GM12878 (cell line): ENCODE data around the gene GLB1L.

Experiments used
- RCOR1 ChIP-seq: conservative IDR thresholded peaks from 2 replicates; pipeline ENCODE4 v1.6.1; 2012; ENCODE audit warnings: low read depth, low read length, improper control_type of control experiment
- SIX5 ChIP-seq: IDR thresholded peaks from 2 replicates; pipeline ENCODE4 v1.6.1; 2011; ENCODE audit warnings: mild to moderate bottlenecking, low read depth, low read length, moderate library complexity; ENCODE audit not compliant: severe bottlenecking
- YY1 ChIP-seq: IDR thresholded peaks from 2 replicates; pipeline ENCODE4 v1.6.1; 2011; ENCODE audit warnings: low read depth, mild to moderate bottlenecking, low read length
- TF ChIP-seq, protein P1 (sequence below), 3 experiments: IDR thresholded peaks in 2 of 3; conservative IDR thresholded peaks in 1 of 3; 2 replicates each; pipeline ENCODE4 v1.5.1; 2011; ENCODE audit warnings: low read depth in 3 of 3, low read length in 3 of 3, mild to moderate bottlenecking in 3 of 3, control low read depth in 2 of 3, moderate library complexity in 2 of 3, inconsistent platforms in 1 of 3, mixed read lengths in 1 of 3; ENCODE audit not compliant: control insufficient read depth in 2 of 3, insufficient read depth in 1 of 3; ENCODE audit errors: extremely low read depth in 1 of 3

DNA sequence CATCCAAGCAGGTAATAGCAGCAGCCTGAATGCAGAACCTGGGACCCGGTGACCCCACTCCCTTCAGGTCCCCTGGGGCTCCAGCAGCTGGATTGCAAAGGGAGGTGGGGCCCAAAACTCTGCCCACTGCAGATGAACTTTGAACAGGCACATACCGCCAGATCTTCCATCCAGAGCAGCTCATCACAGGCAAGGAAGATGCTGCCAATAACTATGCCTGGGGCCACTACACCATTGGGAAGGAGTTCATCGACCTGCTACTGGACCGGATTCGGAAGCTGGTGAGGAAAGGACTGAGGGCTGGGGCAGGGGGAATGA lies 24.8 kb upstream of the GLB1L start:
- TF ChIP-seq, protein P1, sequence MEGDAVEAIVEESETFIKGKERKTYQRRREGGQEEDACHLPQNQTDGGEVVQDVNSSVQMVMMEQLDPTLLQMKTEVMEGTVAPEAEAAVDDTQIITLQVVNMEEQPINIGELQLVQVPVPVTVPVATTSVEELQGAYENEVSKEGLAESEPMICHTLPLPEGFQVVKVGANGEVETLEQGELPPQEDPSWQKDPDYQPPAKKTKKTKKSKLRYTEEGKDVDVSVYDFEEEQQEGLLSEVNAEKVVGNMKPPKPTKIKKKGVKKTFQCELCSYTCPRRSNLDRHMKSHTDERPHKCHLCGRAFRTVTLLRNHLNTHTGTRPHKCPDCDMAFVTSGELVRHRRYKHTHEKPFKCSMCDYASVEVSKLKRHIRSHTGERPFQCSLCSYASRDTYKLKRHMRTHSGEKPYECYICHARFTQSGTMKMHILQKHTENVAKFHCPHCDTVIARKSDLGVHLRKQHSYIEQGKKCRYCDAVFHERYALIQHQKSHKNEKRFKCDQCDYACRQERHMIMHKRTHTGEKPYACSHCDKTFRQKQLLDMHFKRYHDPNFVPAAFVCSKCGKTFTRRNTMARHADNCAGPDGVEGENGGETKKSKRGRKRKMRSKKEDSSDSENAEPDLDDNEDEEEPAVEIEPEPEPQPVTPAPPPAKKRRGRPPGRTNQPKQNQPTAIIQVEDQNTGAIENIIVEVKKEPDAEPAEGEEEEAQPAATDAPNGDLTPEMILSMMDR (IDR thresholded peaks at IDR 0.05 in 2 of 3, conservative IDR thresholded peaks at IDR 0.05 in 1 of 3; ENCODE audit: control insufficient read depth in 2 of 3, extremely low read depth in 1 of 3, insufficient read depth in 1 of 3, low read depth in 3 of 3, low read length in 3 of 3), result no peak
- TF ChIP-seq YY1 (no peak), RCOR1 (no peak), SIX5 (no peak)
